Activated CD8-positive, alpha-beta T cell treated with anti-CD3 and anti-CD28 coated beads for 36 hours (primary cell): ENCODE results near the gene LATS1. TPM values are rescaled to one million over a fixed set of nuclear protein-coding genes. Genes with fewer than 3 reads are reported as not detected.
A peak's percentile ranks its signal among the peaks of the same experiment; 100 is the strongest.
"Not testable (repeated sequence)": the region's sequence is repeated elsewhere in the genome, so short reads cannot be mapped to it uniquely, and the experiment has no call there.

ENCODE experiments used
- ATAC-seq: fragments of 200-7000 bp; cut with Tn5 transposase; one replicate; pipeline ENCODE4 v1.10.0; 2021; ENCODE audit warnings: mild to moderate bottlenecking, moderate library complexity
- CTCF ChIA-PET: fragments of 350-600 bp; sonication (Branson Sonifier 250); formaldehyde crosslinking; loops from one replicate; lab custom pipeline; 2021; ENCODE audit warnings: antibody characterized with exemption; lab: Charles Lee
- POLR2A ChIA-PET: fragments of 350-600 bp; sonication (Branson Sonifier 250); formaldehyde crosslinking; loops from one replicate; lab custom pipeline; 2021; ENCODE audit warnings: antibody characterized with exemption; lab: Charles Lee
- DNase-seq: peaks from one replicate; pipeline ENCODE4 v3.0.0-alpha.2; 2020
- H3K27ac Mint-ChIP-seq: one replicate; pipeline ENCODE4 v1.8.0; 2021; ENCODE audit warnings: mild to moderate bottlenecking, mixed read lengths
- H3K27me3 Mint-ChIP-seq: one replicate; pipeline ENCODE4 v1.8.0; 2021; ENCODE audit warnings: mixed read lengths
- H3K36me3 Mint-ChIP-seq: one replicate; pipeline ENCODE4 v1.8.0; 2021; ENCODE audit warnings: low read depth, mixed read lengths
- H3K4me1 Mint-ChIP-seq: one replicate; pipeline ENCODE4 v1.8.0; 2021; ENCODE audit warnings: low read depth, mixed read lengths
- H3K4me3 Mint-ChIP-seq: one replicate; pipeline ENCODE4 v1.8.0; 2021; ENCODE audit warnings: mild to moderate bottlenecking, moderate library complexity, mixed read lengths
- H3K9me3 Mint-ChIP-seq: one replicate; pipeline ENCODE4 v1.8.0; 2021; ENCODE audit warnings: mixed read lengths
- CTCF ChIP-seq: fragments of 200-600 bp; IDR thresholded peaks from one replicate; pipeline ENCODE4 v1.8.0; 2022; ENCODE audit warnings: antibody characterized with exemption, mild to moderate bottlenecking
- intact Hi-C: fragments of 100-400 bp; cut with micrococcal nuclease; formaldehyde crosslinking; loops from one replicate; pipeline ENCODE4 v1.10.0; 2022
- total RNA-seq, 2 experiments: library from RNA; stranded (reverse); gene quantifications; one replicate each; pipeline ENCODE4 v1.2.3, GENCODE V29; 2021

LATS1 gene
- total RNA-seq, 2 experiments from 2014 or later, result 21.1 to 21.2 TPM

- Mint-ChIP-seq H3K36me3 (peaks cover 10% of the 10 kb centered on the region), H3K9me3 (no peaks in the 10 kb centered on the region), H3K4me1 (peaks cover 32% of the 10 kb centered on the region), H3K4me3 (no peak overlapping the region), H3K27me3 (no peaks in the 10 kb centered on the region), H3K27ac (no peak overlapping the region)
- intact Hi-C loops, result no loop called here
- DNase-seq (no peak), ATAC-seq (no peak)
- no peak for TF ChIP-seq CTCF
- POLR2A ChIA-PET, result interaction anchor here (1.4 kb wide), 1 partner anchor 12 kb away, joined by 3 read pairs; no protein-coding TSS in a partner anchor
- CTCF ChIA-PET, result interaction anchor here (0.7 kb wide), 1 partner anchor 10 kb away, joined by 3 read pairs; the partner anchor contains the start of gene NUP43
Measured at GRCh38 chr6:149756261-149756636, 38.3 kb upstream of the LATS1 start.

GRCh38 chr6:149755300-149756260, 37.7 kb upstream of the LATS1 start:
- POLR2A ChIA-PET, result interaction anchor here (1.4 kb wide), 1 partner anchor 11 kb away, joined by 3 read pairs; no protein-coding TSS in a partner anchor
- no peak for ATAC-seq
- Mint-ChIP-seq H3K27ac (no peak overlapping the region), H3K27me3 (no peaks in the 10 kb centered on the region), H3K36me3 (peaks cover 13% of the 10 kb centered on the region), H3K9me3 (no peaks in the 10 kb centered on the region), H3K4me3 (no peak overlapping the region), H3K4me1 (peaks cover 32% of the 10 kb centered on the region)
- CTCF ChIA-PET, result no interaction called here
- TF ChIP-seq CTCF, result no peak
- intact Hi-C loops, result no loop called here
- DNase-seq, result no peak

GRCh38 chr6:149754548-149754947, 36.6 kb upstream of the LATS1 start:
- ChIA-PET POLR2A (interaction anchor here (2.3 kb wide), 1 partner anchor 37 kb away, joined by 7 read pairs; the partner anchor contains the start of gene LATS1), CTCF (no interaction called here)
- Mint-ChIP-seq H3K9me3 (no peaks in the 10 kb centered on the region), H3K36me3 (peaks cover 10% of the 10 kb centered on the region), H3K27ac (no peak overlapping the region), H3K4me3 (no peak overlapping the region), H3K4me1 (peaks cover 31% of the 10 kb centered on the region), H3K27me3 (no peaks in the 10 kb centered on the region)
- no peak for ATAC-seq
- intact Hi-C loops, result no loop called here
- no peak for DNase-seq
- no peak for TF ChIP-seq CTCF

GRCh38 chr6:149753374-149753637, 35.4 kb upstream of the LATS1 start:
- H3K27me3 Mint-ChIP-seq, H3K9me3 Mint-ChIP-seq, H3K27ac Mint-ChIP-seq, ATAC-seq, DNase-seq, H3K4me3 Mint-ChIP-seq, intact Hi-C loops, H3K36me3 Mint-ChIP-seq: not testable (repeated sequence)
- ChIA-PET CTCF (interaction anchor here (1.1 to 1.2 kb wide), 2 partner anchors 10 to 32 kb away, joined by 3 read pairs; no protein-coding TSS in a partner anchor), POLR2A (interaction anchor here (1.6 to 2.3 kb wide), 2 partner anchors 12 to 35 kb away, joined by 4 to 7 read pairs; partner anchors contain the start of gene LATS1)
- peaks cover 34% of the 10 kb centered on the region for H3K4me1 Mint-ChIP-seq

GRCh38 chr6:149752600-149753373, 34.9 kb upstream of the LATS1 start:
- H3K4me1 Mint-ChIP-seq, result peaks cover 34% of the 10 kb centered on the region
- ChIA-PET POLR2A (interaction anchor here (1.6 to 2.3 kb wide), 2 partner anchors 11 to 35 kb away, joined by 4 to 7 read pairs; partner anchors contain the start of gene LATS1), CTCF (interaction anchor here (1.1 to 1.2 kb wide), 2 partner anchors 11 to 31 kb away, joined by 3 read pairs; no protein-coding TSS in a partner anchor)
- H3K9me3 Mint-ChIP-seq, result no peaks in the 10 kb centered on the region
- TF ChIP-seq CTCF, result no peak
- H3K27ac Mint-ChIP-seq, result no peak overlapping the region
- intact Hi-C loops, result no loop called here
- ATAC-seq, result no peak
- no peaks in the 10 kb centered on the region for H3K27me3 Mint-ChIP-seq
- peaks cover 8% of the 10 kb centered on the region for H3K36me3 Mint-ChIP-seq
- H3K4me3 Mint-ChIP-seq, result no peak overlapping the region
- no peak for DNase-seq

GRCh38 chr6:149751920-149752319, 34.0 kb upstream of the LATS1 start:
- ATAC-seq, POLR2A ChIA-PET, H3K9me3 Mint-ChIP-seq, CTCF ChIA-PET, DNase-seq, intact Hi-C loops, H3K4me3 Mint-ChIP-seq, H3K27me3 Mint-ChIP-seq, H3K36me3 Mint-ChIP-seq: not testable (repeated sequence)
- peaks cover 38% of the 10 kb centered on the region for H3K4me1 Mint-ChIP-seq
- H3K27ac Mint-ChIP-seq, result peak overlapping the region; percentile 15
